T-helper 1 cell treated with Interleukin-12 subunit alpha and Interleukin-12 subunit beta and Interleukin-4 antibody, amounts not matched to agents 30 μg/mL and 1 μg/mL, for 36 hours (primary cell): ENCODE data around the gene PPP1R9A.

Experiments used
- H3K27ac Mint-ChIP-seq: one replicate; pipeline ENCODE4 v1.8.0; 2021; ENCODE audit warnings: mild to moderate bottlenecking, mixed read lengths
- H3K27me3 Mint-ChIP-seq: one replicate; pipeline ENCODE4 v1.8.0; 2021; ENCODE audit warnings: low read depth, mixed read lengths
- H3K36me3 Mint-ChIP-seq: one replicate; pipeline ENCODE4 v1.8.0; 2021; ENCODE audit warnings: low read depth, mixed read lengths
- H3K4me1 Mint-ChIP-seq: one replicate; pipeline ENCODE4 v1.8.0; 2021; ENCODE audit warnings: low read depth, mixed read lengths
- H3K4me3 Mint-ChIP-seq: one replicate; pipeline ENCODE4 v1.8.0; 2021; ENCODE audit warnings: mild to moderate bottlenecking, moderate library complexity, mixed read lengths
- H3K9me3 Mint-ChIP-seq: one replicate; pipeline ENCODE4 v1.8.0; 2021; ENCODE audit warnings: mixed read lengths

The PPP1R9A gene

GRCh38 chr7:94901981-94902380, 5.4 kb upstream of the PPP1R9A start:
- no peaks in the 10 kb centered on the region for H3K36me3 Mint-ChIP-seq
- no peak overlapping the region for H3K4me3 Mint-ChIP-seq
- H3K27me3 Mint-ChIP-seq = peaks cover 16% of the 10 kb centered on the region
- H3K27ac Mint-ChIP-seq = no peak overlapping the region
- H3K4me1 Mint-ChIP-seq = no peaks in the 10 kb centered on the region
- no peaks in the 10 kb centered on the region for H3K9me3 Mint-ChIP-seq

- Mint-ChIP-seq H3K4me3 (no peak overlapping the region), H3K36me3 (no peaks in the 10 kb centered on the region), H3K9me3 (no peaks in the 10 kb centered on the region), H3K27ac (no peak overlapping the region), H3K4me1 (no peaks in the 10 kb centered on the region), H3K27me3 (peaks cover 29% of the 10 kb centered on the region)
Observed at GRCh38 chr7:94903971-94904370, 3.4 kb upstream of the PPP1R9A start.

GRCh38 chr7:94904982-94905381, 2.4 kb upstream of the PPP1R9A start:
- Mint-ChIP-seq H3K4me3 (no peak overlapping the region), H3K27me3 (peaks cover 39% of the 10 kb centered on the region), H3K27ac (no peak overlapping the region), H3K4me1 (no peaks in the 10 kb centered on the region), H3K9me3 (no peaks in the 10 kb centered on the region), H3K36me3 (no peaks in the 10 kb centered on the region)

- Mint-ChIP-seq H3K4me3 (no peak overlapping the region), H3K36me3 (no peaks in the 10 kb centered on the region), H3K27me3 (peaks cover 50% of the 10 kb centered on the region), H3K27ac (no peak overlapping the region), H3K4me1 (no peaks in the 10 kb centered on the region), H3K9me3 (no peaks in the 10 kb centered on the region)
Observed at GRCh38 chr7:94906065-94906851, 1.1 kb upstream of the PPP1R9A start.

- Mint-ChIP-seq H3K27me3 (peaks cover 50% of the 10 kb centered on the region), H3K4me3 (no peak overlapping the region), H3K36me3 (no peaks in the 10 kb centered on the region), H3K9me3 (no peaks in the 10 kb centered on the region), H3K27ac (no peak overlapping the region), H3K4me1 (no peaks in the 10 kb centered on the region)
Observed at GRCh38 chr7:94907811-94908322, 473 bp downstream of the PPP1R9A start.

GRCh38 chr7:94908323-94909178, 1.2 kb downstream of the PPP1R9A start:
- no peaks in the 10 kb centered on the region for H3K36me3 Mint-ChIP-seq
- peaks cover 50% of the 10 kb centered on the region for H3K27me3 Mint-ChIP-seq
- H3K4me3 Mint-ChIP-seq = no peak overlapping the region
- H3K27ac Mint-ChIP-seq = no peak overlapping the region
- no peaks in the 10 kb centered on the region for H3K9me3 Mint-ChIP-seq
- H3K4me1 Mint-ChIP-seq = no peaks in the 10 kb centered on the region

GRCh38 chr7:94909179-94909466, 1.7 kb downstream of the PPP1R9A start:
- H3K27ac Mint-ChIP-seq = no peak overlapping the region
- no peaks in the 10 kb centered on the region for H3K36me3 Mint-ChIP-seq
- no peaks in the 10 kb centered on the region for H3K9me3 Mint-ChIP-seq
- H3K27me3 Mint-ChIP-seq = peaks cover 50% of the 10 kb centered on the region
- H3K4me1 Mint-ChIP-seq = no peaks in the 10 kb centered on the region
- no peak overlapping the region for H3K4me3 Mint-ChIP-seq

GRCh38 chr7:94912085-94912484, 4.7 kb downstream of the PPP1R9A start:
- Mint-ChIP-seq H3K9me3 (no peaks in the 10 kb centered on the region), H3K36me3 (no peaks in the 10 kb centered on the region), H3K4me1 (no peaks in the 10 kb centered on the region), H3K27ac (no peak overlapping the region), H3K27me3 (peaks cover 33% of the 10 kb centered on the region), H3K4me3 (no peak overlapping the region)

GRCh38 chr7:94913391-94913790, 6.0 kb downstream of the PPP1R9A start:
- Mint-ChIP-seq H3K4me3 (no peak overlapping the region), H3K4me1 (no peaks in the 10 kb centered on the region), H3K27me3 (peaks cover 27% of the 10 kb centered on the region), H3K27ac (no peak overlapping the region), H3K9me3 (no peaks in the 10 kb centered on the region), H3K36me3 (no peaks in the 10 kb centered on the region)

GRCh38 chr7:94921911-94922310, 14.5 kb downstream of the PPP1R9A start:
- H3K9me3 Mint-ChIP-seq = no peaks in the 10 kb centered on the region
- no peaks in the 10 kb centered on the region for H3K4me1 Mint-ChIP-seq
- H3K27ac Mint-ChIP-seq = no peak overlapping the region

GRCh38 chr7:94922457-94922856, 15.1 kb downstream of the PPP1R9A start:
- no peaks in the 10 kb centered on the region for H3K36me3 Mint-ChIP-seq
- H3K4me1 Mint-ChIP-seq = no peaks in the 10 kb centered on the region
- no peak overlapping the region for H3K4me3 Mint-ChIP-seq
- no peaks in the 10 kb centered on the region for H3K27me3 Mint-ChIP-seq
- H3K27ac Mint-ChIP-seq = no peak overlapping the region
- H3K9me3 Mint-ChIP-seq = no peaks in the 10 kb centered on the region

More at GRCh38 chr7:94921911-94922310, 14.5 kb downstream of the PPP1R9A start:
- Mint-ChIP-seq H3K36me3 (no peaks in the 10 kb centered on the region), H3K4me3 (no peak overlapping the region), H3K27me3 (no peaks in the 10 kb centered on the region)

- Mint-ChIP-seq H3K27ac (no peak overlapping the region), H3K36me3 (no peaks in the 10 kb centered on the region), H3K4me3 (no peak overlapping the region), H3K9me3 (no peaks in the 10 kb centered on the region), H3K27me3 (no peaks in the 10 kb centered on the region), H3K4me1 (no peaks in the 10 kb centered on the region)
Observed at GRCh38 chr7:94923412-94923811, 16.0 kb downstream of the PPP1R9A start.

- Mint-ChIP-seq H3K9me3 (no peaks in the 10 kb centered on the region), H3K4me1 (no peaks in the 10 kb centered on the region), H3K4me3 (no peak overlapping the region), H3K27ac (no peak overlapping the region), H3K36me3 (no peaks in the 10 kb centered on the region), H3K27me3 (no peaks in the 10 kb centered on the region)
Observed at GRCh38 chr7:94928168-94928707, 20.8 kb downstream of the PPP1R9A start.

- Mint-ChIP-seq H3K9me3 (no peaks in the 10 kb centered on the region), H3K36me3 (no peaks in the 10 kb centered on the region), H3K27me3 (no peaks in the 10 kb centered on the region), H3K4me3 (no peak overlapping the region), H3K27ac (no peak overlapping the region), H3K4me1 (no peaks in the 10 kb centered on the region)
Observed at GRCh38 chr7:94933256-94933990, 26.0 kb downstream of the PPP1R9A start.
